ENCODE data around the gene HCN3.
A peak's percentile ranks its signal among the peaks of the same experiment; 100 is the strongest.
"Not testable (repeated sequence)": the region's sequence is repeated elsewhere in the genome, so short reads cannot be mapped to it uniquely, and the experiment has no call there.

HCN3 gene

GRCh38 chr1:155241841-155242264, 35.4 kb upstream of the HCN3 start:
- H3K4me3 ChIP-seq, result no peak overlapping the region
- no peak for DNase-seq (ENCODE audit: low spot score)
- TF ChIP-seq CTCF (IDR thresholded peaks at IDR 0.05), result no peak
- peak overlapping the region in 1 of 2 donors; percentile 50 for H3K27ac ChIP-seq

DNA sequence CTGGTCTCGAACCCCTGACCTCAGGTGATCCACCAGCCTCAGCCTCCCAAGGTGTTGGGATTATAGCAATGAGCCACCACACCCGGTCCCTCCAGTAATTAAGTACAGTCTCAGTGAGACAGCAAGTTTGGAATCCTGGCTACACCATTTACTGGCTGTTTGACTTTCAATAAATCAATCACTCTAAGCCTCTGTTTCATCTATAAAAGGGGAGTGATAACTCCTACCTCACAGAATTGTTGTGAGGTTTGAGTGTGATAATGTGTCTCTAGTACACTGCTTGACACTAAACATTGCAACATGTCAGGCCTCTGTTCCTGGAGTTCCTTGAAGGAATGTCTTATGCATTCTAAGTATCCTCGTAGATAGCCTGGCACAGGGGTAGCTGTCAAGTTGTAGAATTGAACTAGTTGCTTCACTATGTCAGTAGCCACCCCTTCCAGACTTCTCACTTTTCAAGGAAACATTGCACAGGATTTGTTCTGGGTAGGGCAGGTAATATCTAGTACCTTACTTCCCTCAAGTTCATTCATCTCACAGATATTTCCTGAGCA, 34.4 kb upstream of the HCN3 start:
- TF ChIP-seq CTCF (IDR thresholded peaks at IDR 0.05), result no peak
- peak overlapping the region; percentile 88 to 91 for H3K27ac ChIP-seq
- no peak for DNase-seq (ENCODE audit: low spot score)
- peak overlapping the region; percentile 67 for H3K4me3 ChIP-seq

- peak overlapping the region; percentile 88 to 91 for H3K27ac ChIP-seq
- peak; percentile 99 for DNase-seq (ENCODE audit: low spot score)
- TF ChIP-seq CTCF (IDR thresholded peaks at IDR 0.05), result peak; percentile 99
- H3K4me3 ChIP-seq, result peak overlapping the region; percentile 67
Measured at GRCh38 chr1:155244368-155245162, 32.7 kb upstream of the HCN3 start.

GRCh38 chr1:155245163-155245524, 32.1 kb upstream of the HCN3 start:
- no peak for TF ChIP-seq CTCF (IDR thresholded peaks at IDR 0.05)
- Histone ChIP-seq H3K4me3 (peak overlapping the region; percentile 67), H3K27ac (peak overlapping the region; percentile 88 to 91)
- DNase-seq (ENCODE audit: low spot score), result no peak

DNA sequence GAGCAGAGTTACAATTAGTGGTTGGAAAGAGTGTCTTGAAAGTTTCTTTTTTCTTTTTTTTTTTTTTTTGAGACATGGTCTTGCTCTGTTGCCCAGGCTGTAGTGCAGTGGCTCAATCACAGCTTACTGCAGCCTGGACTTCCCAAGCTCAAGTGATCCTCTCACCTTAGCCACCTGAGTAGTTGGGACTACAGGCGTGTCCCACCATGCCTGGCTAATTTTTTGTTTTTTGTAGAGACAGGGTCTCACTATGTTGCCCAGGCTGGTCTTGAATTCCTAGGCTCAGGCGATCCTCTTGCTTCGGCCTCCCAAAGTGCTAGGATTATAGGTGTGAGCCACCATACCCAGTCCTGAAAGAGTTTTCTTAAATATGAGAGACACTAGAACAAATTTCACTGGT, 30.5 kb upstream of the HCN3 start:
- DNase-seq (ENCODE audit: low spot score); H3K4me3 ChIP-seq; H3K27ac ChIP-seq: not testable (repeated sequence)

- Histone ChIP-seq H3K4me3 (no peak overlapping the region), H3K27ac (no peak overlapping the region)
- DNase-seq (ENCODE audit: low spot score), result no peak
- no peak for TF ChIP-seq CTCF (IDR thresholded peaks at IDR 0.05)
Measured at GRCh38 chr1:155247667-155248553, 29.4 kb upstream of the HCN3 start.

- TF ChIP-seq CTCF (IDR thresholded peaks at IDR 0.05), result no peak
- no peak for DNase-seq (ENCODE audit: low spot score)
Measured at GRCh38 chr1:155250246-155250632, 27.0 kb upstream of the HCN3 start.

More at GRCh38 chr1:155250246-155250632, 27.0 kb upstream of the HCN3 start:
- Histone ChIP-seq H3K4me3 (peak overlapping the region; percentile 67), H3K27ac (peak overlapping the region in 1 of 2 donors; percentile 71)
